ENCODE data around the gene MYO5A. TPM values are rescaled to one million over a fixed set of nuclear protein-coding genes. Genes with fewer than 3 reads are reported as not detected.

MYO5A gene
- total and polyA plus RNA-seq, 2 donors (not counting 1 experiment from before 2014, with no cell fraction given): 12.2 to 44.4 TPM

DNA sequence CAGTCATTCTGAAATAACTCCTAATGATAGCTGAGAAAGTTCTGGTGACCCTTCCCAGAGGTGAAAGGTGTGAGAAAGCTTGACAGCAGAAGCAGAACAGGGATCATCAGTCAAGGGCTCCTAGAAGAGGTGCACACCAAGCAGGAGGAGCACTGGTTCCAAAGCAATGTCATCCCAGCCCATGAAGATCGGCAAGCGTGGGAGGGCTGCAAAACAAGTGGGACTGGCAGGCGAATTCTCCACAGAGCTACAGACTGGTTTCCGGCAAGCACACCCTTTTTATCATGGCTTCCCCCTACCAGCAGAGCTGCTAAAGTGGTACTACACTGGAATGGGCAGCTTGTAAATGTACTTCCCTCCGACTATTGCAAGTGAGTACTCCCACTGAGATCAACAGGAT lies 170.7 kb downstream of the MYO5A start:
- Histone ChIP-seq H3K27me3 (replicated peaks in 1 of 4; ENCODE audit: control extremely low read depth in 1 of 4, control insufficient read depth in 3 of 4, insufficient read depth in 4 of 4, low read length in 3 of 4) (no peaks in the 10 kb centered on the region), H3K36me3 (replicated peaks in 1 of 2; ENCODE audit: control extremely low read depth in 1 of 2, control insufficient read depth in 1 of 2, extremely low read depth in 1 of 2, insufficient read depth in 2 of 2, low read length in 1 of 2) (peaks cover 0 to 53% of the 10 kb centered on the region in 2 experiments), H3K4me2 (replicated peaks; ENCODE audit: low read depth, low read length, poor library complexity, severe bottlenecking) (no peak overlapping the region), H3K27ac (ENCODE audit: low read length in 2 of 2) (no peak overlapping the region), H3K79me2 (ENCODE audit: control insufficient read depth, insufficient read depth, low read length) (no peaks in the 10 kb centered on the region), H3K9ac (ENCODE audit: low read length) (no peak overlapping the region), H4K20me1 (ENCODE audit: control insufficient read depth, insufficient read depth, low read length, poor library complexity, severe bottlenecking) (no peaks in the 10 kb centered on the region), H2AFZ (ENCODE audit: insufficient read depth, low read depth, low read length, poor library complexity, severe bottlenecking) (no peak overlapping the region), H3K9me3 (ENCODE audit: control extremely low read depth in 1 of 3, control insufficient read depth in 2 of 3, insufficient read depth in 1 of 3, low read length in 2 of 3) (no peaks in the 10 kb centered on the region), H3K4me1 (ENCODE audit: control insufficient read depth in 2 of 2, insufficient read depth in 2 of 2, low read length in 2 of 2) (no peaks in the 10 kb centered on the region), H3K4me3 (ENCODE audit: control extremely low read depth in 1 of 5, extremely low read depth in 1 of 5, insufficient read depth in 1 of 5, low read depth in 2 of 5, low read length in 4 of 5) (no peak overlapping the region)
- intact Hi-C loops (cut with micrococcal nuclease): no loop called here
- no peak for ATAC-seq (ENCODE audit: low read depth)
- 95% methylated on average over 5 of the region's 5 CpGs for WGBS (ENCODE audit: insufficient coverage)
- no peak for DNase-seq
- ChIA-PET POLR2A (interaction anchor here (0.6 kb wide), 1 partner anchor 473 kb away, joined by 7 read pairs; no protein-coding TSS in a partner anchor), CTCF (no interaction called here)
- TF ChIP-seq, protein P1, sequence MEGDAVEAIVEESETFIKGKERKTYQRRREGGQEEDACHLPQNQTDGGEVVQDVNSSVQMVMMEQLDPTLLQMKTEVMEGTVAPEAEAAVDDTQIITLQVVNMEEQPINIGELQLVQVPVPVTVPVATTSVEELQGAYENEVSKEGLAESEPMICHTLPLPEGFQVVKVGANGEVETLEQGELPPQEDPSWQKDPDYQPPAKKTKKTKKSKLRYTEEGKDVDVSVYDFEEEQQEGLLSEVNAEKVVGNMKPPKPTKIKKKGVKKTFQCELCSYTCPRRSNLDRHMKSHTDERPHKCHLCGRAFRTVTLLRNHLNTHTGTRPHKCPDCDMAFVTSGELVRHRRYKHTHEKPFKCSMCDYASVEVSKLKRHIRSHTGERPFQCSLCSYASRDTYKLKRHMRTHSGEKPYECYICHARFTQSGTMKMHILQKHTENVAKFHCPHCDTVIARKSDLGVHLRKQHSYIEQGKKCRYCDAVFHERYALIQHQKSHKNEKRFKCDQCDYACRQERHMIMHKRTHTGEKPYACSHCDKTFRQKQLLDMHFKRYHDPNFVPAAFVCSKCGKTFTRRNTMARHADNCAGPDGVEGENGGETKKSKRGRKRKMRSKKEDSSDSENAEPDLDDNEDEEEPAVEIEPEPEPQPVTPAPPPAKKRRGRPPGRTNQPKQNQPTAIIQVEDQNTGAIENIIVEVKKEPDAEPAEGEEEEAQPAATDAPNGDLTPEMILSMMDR (IDR thresholded peaks at IDR 0.05): no peak
- no peak for TF ChIP-seq EZH2 (IDR thresholded peaks at IDR 0.05; ENCODE audit: borderline replicate concordance, insufficient read depth, low read depth, low read length, poor library complexity, severe bottlenecking)
- Mint-ChIP-seq H3K27ac (no peak overlapping the region), H3K27me3 (no peaks in the 10 kb centered on the region), H3K4me1 (no peaks in the 10 kb centered on the region), H3K4me3 (no peak overlapping the region), H3K9me3 (ENCODE audit: insufficient read depth) (no peaks in the 10 kb centered on the region)

DNA sequence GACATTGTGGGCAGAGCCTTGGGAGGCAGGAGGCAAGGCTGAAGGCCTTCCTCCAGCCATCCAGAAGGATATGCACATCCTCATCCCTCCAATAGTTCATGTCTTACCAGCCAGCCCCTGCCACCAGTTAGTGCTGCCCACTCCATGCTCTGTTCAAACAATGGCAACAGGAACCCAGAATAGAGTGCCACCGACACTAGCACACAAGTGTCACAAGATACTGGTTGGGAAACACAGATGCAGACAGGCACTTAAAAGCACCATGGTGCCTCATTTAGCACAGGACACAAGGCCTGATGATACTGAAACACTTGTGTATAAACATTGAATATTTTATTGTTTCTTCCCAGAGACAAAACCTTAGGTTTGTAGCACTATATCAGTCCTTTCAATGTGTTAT lies 176.6 kb downstream of the MYO5A start:
- DNase-seq: no peak
- ATAC-seq (ENCODE audit: low read depth): no peak
- Mint-ChIP-seq H3K9me3 (ENCODE audit: insufficient read depth) (no peaks in the 10 kb centered on the region), H3K4me1 (no peaks in the 10 kb centered on the region), H3K4me3 (no peak overlapping the region), H3K27ac (no peak overlapping the region), H3K27me3 (no peaks in the 10 kb centered on the region)
- Histone ChIP-seq H3K4me3 (ENCODE audit: control extremely low read depth in 1 of 5, extremely low read depth in 1 of 5, insufficient read depth in 1 of 5, low read depth in 2 of 5, low read length in 4 of 5) (no peak overlapping the region), H3K27ac (ENCODE audit: low read length in 2 of 2) (no peak overlapping the region), H2AFZ (ENCODE audit: insufficient read depth, low read depth, low read length, poor library complexity, severe bottlenecking) (no peak overlapping the region), H3K9me3 (ENCODE audit: control extremely low read depth in 1 of 3, control insufficient read depth in 2 of 3, insufficient read depth in 1 of 3, low read length in 2 of 3) (no peaks in the 10 kb centered on the region), H3K27me3 (replicated peaks in 1 of 4; ENCODE audit: control extremely low read depth in 1 of 4, control insufficient read depth in 3 of 4, insufficient read depth in 4 of 4, low read length in 3 of 4) (no peaks in the 10 kb centered on the region), H3K4me1 (ENCODE audit: control insufficient read depth in 2 of 2, insufficient read depth in 2 of 2, low read length in 2 of 2) (no peaks in the 10 kb centered on the region), H3K79me2 (ENCODE audit: control insufficient read depth, insufficient read depth, low read length) (no peaks in the 10 kb centered on the region), H4K20me1 (ENCODE audit: control insufficient read depth, insufficient read depth, low read length, poor library complexity, severe bottlenecking) (no peaks in the 10 kb centered on the region), H3K4me2 (replicated peaks; ENCODE audit: low read depth, low read length, poor library complexity, severe bottlenecking) (no peak overlapping the region), H3K36me3 (replicated peaks in 1 of 2; ENCODE audit: control extremely low read depth in 1 of 2, control insufficient read depth in 1 of 2, extremely low read depth in 1 of 2, insufficient read depth in 2 of 2, low read length in 1 of 2) (peaks cover 3 to 65% of the 10 kb centered on the region in 2 experiments), H3K9ac (ENCODE audit: low read length) (no peak overlapping the region)
- ChIA-PET CTCF (no interaction called here), POLR2A (no interaction called here)
- no CpG with 5 or more reads among the region's 1 CpG for WGBS (ENCODE audit: insufficient coverage)
- TF ChIP-seq, protein P1 (IDR thresholded peaks at IDR 0.05): no peak
- no peak for TF ChIP-seq EZH2 (IDR thresholded peaks at IDR 0.05; ENCODE audit: borderline replicate concordance, insufficient read depth, low read depth, low read length, poor library complexity, severe bottlenecking)
- intact Hi-C loops (cut with micrococcal nuclease): no loop called here

All from B cell (primary cell).